Trophoblast cell (in vitro differentiated cells and primary cell): ENCODE measurements around the gene GLB1L.

Source experiments
- DNase-seq, 2 donors: peaks; one replicate each; pipeline ENCODE4 v3.0.0-alpha.2; 2016
- H2AFZ ChIP-seq: 2 replicates; pipeline ENCODE4 v1.6.1; 2013; ENCODE audit warnings: low read length, moderate library complexity, mild to moderate bottlenecking; ENCODE audit not compliant: insufficient read depth, poor library complexity
- H2AK5ac ChIP-seq: 2 replicates; pipeline ENCODE4 v1.6.1; 2013; ENCODE audit warnings: mild to moderate bottlenecking, low read length
- H2BK120ac ChIP-seq: 2 replicates; pipeline ENCODE4 v1.6.1; 2013; ENCODE audit warnings: low read length, mild to moderate bottlenecking, moderate library complexity; ENCODE audit not compliant: insufficient read depth, poor library complexity
- H2BK12ac ChIP-seq: 2 replicates; pipeline ENCODE4 v1.6.1; 2013; ENCODE audit warnings: mild to moderate bottlenecking, low read length, moderate library complexity
- H2BK5ac ChIP-seq: 2 replicates; pipeline ENCODE4 v1.6.1; 2013; ENCODE audit warnings: low read length, low read depth, moderate library complexity, mild to moderate bottlenecking; ENCODE audit not compliant: poor library complexity
- H3K14ac ChIP-seq: 2 replicates; pipeline ENCODE4 v1.6.1; 2013; ENCODE audit warnings: mild to moderate bottlenecking, low read length
- H3K18ac ChIP-seq: 2 replicates; pipeline ENCODE4 v1.6.1; 2013; ENCODE audit warnings: mild to moderate bottlenecking, low read length
- H3K23ac ChIP-seq: 2 replicates; pipeline ENCODE4 v1.6.1; 2013; ENCODE audit warnings: low read length
- H3K27ac ChIP-seq: 2 replicates; pipeline ENCODE4 v1.5.1; 2013; ENCODE audit warnings: low read depth, mild to moderate bottlenecking, inconsistent platforms, low read length, moderate library complexity
- H3K27me3 ChIP-seq: 2 replicates; pipeline ENCODE4 v1.6.1; 2013; ENCODE audit warnings: inconsistent platforms, mild to moderate bottlenecking, low read length, moderate library complexity; ENCODE audit not compliant: insufficient read depth
- H3K36me3 ChIP-seq, 2 experiments: 1 replicate in 1 of 2; 2 replicates in 1 of 2; pipeline ENCODE4 v1.6.1; 2013; ENCODE audit warnings: low read length in 2 of 2, mild to moderate bottlenecking in 2 of 2, moderate library complexity in 1 of 2; ENCODE audit not compliant: insufficient read depth in 2 of 2, control insufficient read depth in 1 of 2
- H3K4ac ChIP-seq: 2 replicates; pipeline ENCODE4 v1.6.1; 2013; ENCODE audit warnings: low read depth, mild to moderate bottlenecking, low read length, moderate library complexity
- H3K4me1 ChIP-seq, 2 experiments: 1 replicate in 1 of 2; 2 replicates in 1 of 2; pipeline ENCODE4 v1.6.1; 2013; ENCODE audit warnings: low read length in 2 of 2, mild to moderate bottlenecking in 2 of 2, moderate library complexity in 1 of 2; ENCODE audit not compliant: insufficient read depth in 2 of 2, control insufficient read depth in 1 of 2
- H3K4me2 ChIP-seq: 2 replicates; pipeline ENCODE4 v1.6.1; 2013; ENCODE audit warnings: inconsistent platforms, mild to moderate bottlenecking, low read length, moderate library complexity
- H3K4me3 ChIP-seq: 2 replicates; pipeline ENCODE4 v1.5.1; 2013; ENCODE audit warnings: mild to moderate bottlenecking, low read depth, low read length, inconsistent platforms
- H3K79me1 ChIP-seq: one replicate; pipeline ENCODE4 v1.6.1; 2013; ENCODE audit warnings: low read length
- H3K79me2 ChIP-seq: 2 replicates; pipeline ENCODE4 v1.6.1; 2013; ENCODE audit warnings: low read length, mild to moderate bottlenecking; ENCODE audit not compliant: control insufficient read depth, insufficient read depth, poor library complexity
- H3K9ac ChIP-seq: 2 replicates; pipeline ENCODE4 v1.6.1; 2013; ENCODE audit warnings: mild to moderate bottlenecking, low read length
- H3K9me3 ChIP-seq: 2 replicates; pipeline ENCODE4 v1.6.1; 2013; ENCODE audit warnings: low read depth, mild to moderate bottlenecking, control low read depth, inconsistent platforms, low read length; ENCODE audit not compliant: insufficient read depth
- H4K12ac ChIP-seq: 2 replicates; pipeline ENCODE4 v1.6.1; 2013; ENCODE audit warnings: low read depth, mild to moderate bottlenecking, low read length, moderate library complexity
- H4K8ac ChIP-seq: 2 replicates; pipeline ENCODE4 v1.6.1; 2013; ENCODE audit warnings: low read depth, mild to moderate bottlenecking, low read length, moderate library complexity
- H4K91ac ChIP-seq: one replicate; pipeline ENCODE4 v1.6.1; 2013; ENCODE audit warnings: low read depth, mild to moderate bottlenecking, low read length, moderate library complexity
- WGBS: extraction: QIAGEN DNeasy Blood & Tissue Kit; methylation state at CpG from one replicate; pipeline ENCODE4 v1.1.7; 2013; ENCODE audit warnings: missing lambda C conversion rate; ENCODE audit not compliant: insufficient read length, insufficient coverage; ENCODE audit errors: extremely low coverage; 5-methylcytosine and 5-hydroxymethylcytosine counted together

The GLB1L gene

DNA sequence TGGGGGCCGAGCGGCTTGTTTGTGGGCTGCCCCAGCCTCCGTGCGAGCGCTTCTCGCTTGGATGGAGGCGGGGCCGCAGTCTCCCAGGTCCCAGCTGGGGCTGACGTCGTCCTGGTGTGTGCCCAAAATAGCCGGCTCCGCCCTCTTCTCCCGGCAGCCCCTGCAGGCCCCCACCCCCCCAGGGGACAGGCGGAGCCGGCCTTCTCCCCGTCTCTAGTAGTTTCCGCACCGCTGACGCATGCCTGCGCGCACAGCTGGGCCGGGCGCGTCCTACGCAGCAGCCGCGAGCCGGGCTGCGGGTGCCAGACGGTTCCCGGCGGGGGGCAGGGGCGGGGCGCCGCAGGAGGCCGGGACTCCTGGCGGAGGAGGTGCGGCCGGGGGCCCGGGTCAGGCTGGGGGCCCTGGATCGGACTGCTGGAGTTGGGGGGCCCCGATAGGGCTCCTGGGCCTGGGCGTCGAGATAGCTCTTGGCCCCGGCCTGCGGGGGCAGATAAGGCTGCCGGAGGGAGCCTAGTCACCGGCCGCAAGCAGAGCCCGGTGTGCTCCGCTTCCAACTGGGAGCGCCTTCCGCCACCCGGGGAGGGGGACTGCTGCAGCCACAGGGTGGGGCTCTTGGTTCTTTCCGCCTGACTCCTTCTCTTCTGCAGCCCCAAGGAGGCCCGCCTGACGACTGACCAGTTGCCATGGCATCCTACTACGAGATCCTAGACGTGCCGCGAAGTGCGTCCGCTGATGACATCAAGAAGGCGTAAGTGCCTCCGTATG is 34.1 kb upstream of the GLB1L start, which contains the start of gene DNAJB2:
TSS of gene DNAJB2 (plus strand) at position 216 of the 765 bp plus-strand sequence. CDS start at position 684, 468 bp downstream.
- Histone ChIP-seq H3K27ac (peak within 1 kb of the TSS; percentile 92), H4K8ac (peak within 1 kb of the TSS; percentile 76), H3K79me2 (peaks cover 6% of the 10 kb centered on the region), H3K4ac (peak within 1 kb of the TSS; percentile 11), H3K27me3 (no peaks in the 10 kb centered on the region), H3K4me3 (peak within 1 kb of the TSS; percentile 72), H2BK120ac (peak within 1 kb of the TSS; percentile 96), H3K18ac (peak within 1 kb of the TSS; percentile 91), H3K79me1 (peaks cover 20% of the 10 kb centered on the region), H4K91ac (peak within 1 kb of the TSS; percentile 96), H3K36me3 (peaks cover 31% of the 10 kb centered on the region in 2 experiments), H2AK5ac (peak within 1 kb of the TSS; percentile 71), H3K4me2 (peak within 1 kb of the TSS; percentile 58), H3K9ac (peak within 1 kb of the TSS; percentile 11), H3K4me1 (peaks cover 17 to 19% of the 10 kb centered on the region in 2 experiments), H2BK12ac (peak within 1 kb of the TSS; percentile 42), H3K23ac (no peak within 1 kb of the TSS), H3K9me3 (no peaks in the 10 kb centered on the region), H4K12ac (peak within 1 kb of the TSS; percentile 91), H2AFZ (peak within 1 kb of the TSS; percentile 58), H2BK5ac (peak within 1 kb of the TSS; percentile 89), H3K14ac (peak within 1 kb of the TSS; percentile 91)
- peak; percentile 99 for DNase-seq
- WGBS: no CpG with 5 or more reads among the region's 65 CpGs

DNA sequence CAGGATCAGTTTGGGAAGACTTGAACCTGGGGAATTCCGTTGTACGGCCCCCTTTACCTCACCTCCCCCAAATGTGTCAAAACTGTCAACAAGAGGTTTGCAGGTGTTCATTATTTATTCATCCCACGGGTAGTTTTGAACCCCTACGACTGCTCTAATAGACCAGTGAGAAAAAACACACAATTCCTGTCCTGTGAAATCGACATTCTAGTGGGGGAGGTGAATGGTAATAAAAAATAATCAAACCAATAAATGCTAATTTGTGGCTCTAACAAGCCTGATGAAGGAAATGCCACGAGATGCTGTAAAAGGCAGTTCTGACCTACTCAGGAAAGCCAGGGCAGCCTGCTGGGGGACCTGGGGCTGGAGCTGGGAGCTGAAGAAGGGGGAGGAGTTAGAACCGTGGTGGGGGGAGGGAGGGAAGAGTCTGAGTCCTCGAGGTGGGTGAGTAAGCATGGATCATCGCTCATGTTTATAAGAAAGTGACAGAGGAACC is 33.5 kb upstream of the GLB1L start:
- Histone ChIP-seq H4K91ac (peak overlapping the region; percentile 49), H2BK12ac (peak overlapping the region; percentile 16)

DNA sequence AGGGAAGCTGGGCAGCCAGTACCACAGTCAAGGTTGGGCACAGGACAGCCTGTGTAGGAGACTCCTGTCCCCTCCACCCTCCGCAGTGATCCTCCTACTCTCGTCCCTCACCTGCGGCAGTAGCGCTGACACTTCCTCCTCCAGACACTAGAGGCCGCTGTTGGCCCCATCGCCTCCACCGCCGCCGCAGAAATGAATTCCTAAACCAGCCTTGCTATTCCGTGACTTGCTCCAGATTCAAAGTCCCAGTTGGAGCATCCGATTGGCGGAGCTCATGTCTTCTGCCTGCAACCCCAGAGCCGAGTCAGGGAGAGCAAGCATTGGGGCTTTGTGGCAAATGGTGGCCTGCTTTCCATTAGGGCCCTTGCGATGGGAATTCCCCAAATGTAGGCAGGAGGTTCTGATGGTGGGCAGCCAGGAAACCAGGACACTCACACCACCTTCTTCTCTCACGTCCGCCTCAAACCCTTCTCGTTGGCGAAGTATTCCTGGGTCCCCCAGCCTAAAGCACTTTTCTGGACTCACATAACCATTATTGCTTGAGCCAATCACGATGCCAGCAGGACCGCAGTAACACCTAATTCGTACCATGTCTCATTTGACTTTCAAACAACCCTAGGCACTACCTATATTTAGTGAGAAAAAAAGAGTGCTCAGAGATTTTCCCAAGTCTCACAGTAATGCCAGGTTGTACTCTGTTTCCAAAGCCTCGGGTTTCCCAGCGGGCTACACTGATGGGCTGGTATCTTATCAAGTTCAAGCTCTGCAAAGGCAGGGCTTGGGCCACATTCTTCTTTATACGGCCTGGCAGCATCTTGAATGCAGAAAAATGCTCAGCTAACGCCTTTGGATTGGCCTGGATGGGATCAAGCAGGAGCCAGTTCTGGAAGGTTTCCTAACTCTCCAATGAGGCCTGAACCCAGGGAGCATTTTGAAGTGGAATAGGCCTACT is 32.7 kb upstream of the GLB1L start:
- H3K18ac ChIP-seq: no peak overlapping the region
- H3K9ac ChIP-seq: no peak overlapping the region
- no peak overlapping the region for H3K23ac ChIP-seq
- H2BK5ac ChIP-seq: peak overlapping the region; percentile 11
- H3K4me3 ChIP-seq: no peak overlapping the region
- H4K91ac ChIP-seq: peak overlapping the region; percentile 49
- peak overlapping the region; percentile 5 for H3K14ac ChIP-seq
- peak overlapping the region; percentile 5 for H2AK5ac ChIP-seq
- peaks cover 27% of the 10 kb centered on the region for H3K79me1 ChIP-seq
- peak overlapping the region; percentile 19 for H2BK12ac ChIP-seq
- peaks cover 8% of the 10 kb centered on the region for H3K79me2 ChIP-seq
- H2AFZ ChIP-seq: peak overlapping the region; percentile 13
- H3K27me3 ChIP-seq: no peaks in the 10 kb centered on the region
- no peaks in the 10 kb centered on the region for H3K9me3 ChIP-seq
- H3K27ac ChIP-seq: peak overlapping the region; percentile 70
- peak overlapping the region; percentile 22 for H4K12ac ChIP-seq
- peaks cover 23 to 28% of the 10 kb centered on the region in 2 experiments for H3K4me1 ChIP-seq
- H2BK120ac ChIP-seq: peak overlapping the region; percentile 52
- peak overlapping the region; percentile 49 for H3K4me2 ChIP-seq
- DNase-seq: peak; percentile 74 to 94
- WGBS: no CpG with 5 or more reads among the region's 25 CpGs
- no peak overlapping the region for H3K4ac ChIP-seq
- peaks cover 20% of the 10 kb centered on the region in 2 experiments for H3K36me3 ChIP-seq
- H4K8ac ChIP-seq: peak overlapping the region; percentile 58

More for the DNA sequence above, 33.5 kb upstream of the GLB1L start:
- no CpG with 5 or more reads among the region's 9 CpGs for WGBS
- H2BK120ac ChIP-seq: peak overlapping the region; percentile 37
- no peak overlapping the region for H3K23ac ChIP-seq
- H3K9me3 ChIP-seq: no peaks in the 10 kb centered on the region
- H3K36me3 ChIP-seq: peaks cover 26% of the 10 kb centered on the region in 2 experiments
- H4K12ac ChIP-seq: no peak overlapping the region
- peaks cover 23 to 25% of the 10 kb centered on the region in 2 experiments for H3K4me1 ChIP-seq
- no peak overlapping the region for H3K18ac ChIP-seq
- peak overlapping the region; percentile 5 for H3K14ac ChIP-seq
- no peak for DNase-seq
- H3K79me1 ChIP-seq: peaks cover 26% of the 10 kb centered on the region
- H3K9ac ChIP-seq: no peak overlapping the region
- H4K8ac ChIP-seq: peak overlapping the region; percentile 11
- peak overlapping the region; percentile 46 for H3K4me2 ChIP-seq
- peak overlapping the region; percentile 70 for H3K27ac ChIP-seq
- no peak overlapping the region for H3K4me3 ChIP-seq
- no peak overlapping the region for H3K4ac ChIP-seq
- H2AK5ac ChIP-seq: peak overlapping the region; percentile 5
- H3K27me3 ChIP-seq: no peaks in the 10 kb centered on the region
- peaks cover 8% of the 10 kb centered on the region for H3K79me2 ChIP-seq
- H2AFZ ChIP-seq: no peak overlapping the region
- peak overlapping the region; percentile 7 for H2BK5ac ChIP-seq

DNA sequence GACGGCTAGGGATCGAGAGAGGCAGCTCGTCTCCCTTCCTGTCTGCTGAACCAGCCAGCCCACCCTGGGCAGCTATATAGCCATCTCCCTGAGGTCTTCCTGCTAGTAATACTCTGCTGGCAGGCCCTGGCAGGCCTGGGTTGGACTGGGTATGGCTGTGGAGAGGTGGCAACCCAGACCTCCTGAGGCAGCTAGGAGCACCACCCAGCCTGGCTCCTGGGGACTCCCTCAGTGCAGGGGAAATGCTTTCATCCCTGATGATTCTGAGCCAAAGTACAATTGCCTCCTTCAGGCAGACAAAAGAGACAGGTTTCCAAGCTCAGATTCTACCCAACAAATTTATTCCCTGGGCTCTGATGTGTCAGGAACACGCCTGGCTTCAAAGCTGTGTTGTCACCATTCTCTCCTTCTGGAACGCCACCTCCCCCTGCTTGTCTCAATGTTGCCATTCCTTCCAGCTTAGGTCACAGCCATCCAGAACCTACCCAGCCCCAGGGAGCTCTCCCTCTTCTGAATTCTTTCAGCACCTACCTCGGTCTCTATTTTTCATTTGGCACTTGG is 29.2 kb upstream of the GLB1L start:
- Histone ChIP-seq H3K14ac (peak overlapping the region; percentile 80), H3K4me3 (no peak overlapping the region), H3K36me3 (no peaks in the 10 kb centered on the region), H2AFZ (peak overlapping the region; percentile 28), H3K4me1 (peaks cover 18 to 22% of the 10 kb centered on the region in 2 experiments), H3K9ac (no peak overlapping the region), H3K23ac (no peak overlapping the region), H3K79me1 (peaks cover 23% of the 10 kb centered on the region), H3K4me2 (peak overlapping the region; percentile 50), H3K27ac (peak overlapping the region; percentile 96), H3K18ac (peak overlapping the region; percentile 71), H2BK5ac (peak overlapping the region; percentile 88), H3K9me3 (no peaks in the 10 kb centered on the region), H2BK120ac (peak overlapping the region; percentile 80), H3K79me2 (peaks cover 4% of the 10 kb centered on the region), H2BK12ac (peak overlapping the region; percentile 58), H3K27me3 (no peaks in the 10 kb centered on the region), H4K8ac (peak overlapping the region; percentile 63), H4K91ac (peak overlapping the region; percentile 95), H2AK5ac (peak overlapping the region; percentile 21), H3K4ac (no peak overlapping the region), H4K12ac (peak overlapping the region; percentile 71)
- DNase-seq: peak; percentile 93 to 96
- WGBS: no CpG with 5 or more reads among the region's 6 CpGs
